Measurements from ENCODE around the gene CCZ1.
"Not testable (repeated sequence)": the region's sequence is repeated elsewhere in the genome, so short reads cannot be mapped to it uniquely, and the experiment has no call there.

CCZ1 gene

GRCh38 chr7:5898480-5899224 lies at the start of gene CCZ1:
TSS of gene CCZ1 (plus strand) at chr7:5898733. CDS start at chr7:5898800, 67 bp downstream.
- DNase-seq (ENCODE audit: low read depth in 1 of 2, low spot score in 1 of 2) = peak; percentile 10 to 58

- DNase-seq (ENCODE audit: low read depth in 1 of 2, low spot score in 1 of 2) = no peak
Measured at GRCh38 chr7:5850944-5851343, 47.6 kb upstream of the CCZ1 start.

GRCh38 chr7:5854738-5855137 lies 43.8 kb upstream of the CCZ1 start:
- no peak for DNase-seq (ENCODE audit: low read depth in 1 of 2, low spot score in 1 of 2)

GRCh38 chr7:5857041-5857575 lies 41.4 kb upstream of the CCZ1 start:
- DNase-seq (ENCODE audit: low read depth in 1 of 2, low spot score in 1 of 2) = not testable (repeated sequence)

GRCh38 chr7:5858494-5858893 lies 40.0 kb upstream of the CCZ1 start:
- DNase-seq (ENCODE audit: low read depth in 1 of 2, low spot score in 1 of 2) = peak; percentile 24 to 27

GRCh38 chr7:5861281-5861680 lies 37.3 kb upstream of the CCZ1 start:
- DNase-seq (ENCODE audit: low read depth in 1 of 2, low spot score in 1 of 2) = not testable (repeated sequence)

GRCh38 chr7:5862753-5863366 lies 35.7 kb upstream of the CCZ1 start:
- DNase-seq (ENCODE audit: low read depth in 1 of 2, low spot score in 1 of 2) = not testable (repeated sequence)

- not testable (repeated sequence) for DNase-seq (ENCODE audit: low read depth in 1 of 2, low spot score in 1 of 2)
Measured at GRCh38 chr7:5865279-5865931, 33.1 kb upstream of the CCZ1 start.

GRCh38 chr7:5867060-5867459 lies 31.5 kb upstream of the CCZ1 start:
- no peak for DNase-seq (ENCODE audit: low read depth in 1 of 2, low spot score in 1 of 2)

GRCh38 chr7:5868928-5869341 lies 29.6 kb upstream of the CCZ1 start:
- not testable (repeated sequence) for DNase-seq (ENCODE audit: low read depth in 1 of 2, low spot score in 1 of 2)

- no peak for DNase-seq (ENCODE audit: low read depth in 1 of 2, low spot score in 1 of 2)
Measured at GRCh38 chr7:5869691-5870090, 28.8 kb upstream of the CCZ1 start.

GRCh38 chr7:5870311-5870710 lies 28.2 kb upstream of the CCZ1 start:
- DNase-seq (ENCODE audit: low read depth in 1 of 2, low spot score in 1 of 2) = no peak

GRCh38 chr7:5872326-5872725 lies 26.2 kb upstream of the CCZ1 start:
- DNase-seq (ENCODE audit: low read depth in 1 of 2, low spot score in 1 of 2) = no peak

GRCh38 chr7:5879591-5879990 lies 18.9 kb upstream of the CCZ1 start:
- not testable (repeated sequence) for DNase-seq (ENCODE audit: low read depth in 1 of 2, low spot score in 1 of 2)

GRCh38 chr7:5880106-5880505 lies 18.4 kb upstream of the CCZ1 start:
- not testable (repeated sequence) for DNase-seq (ENCODE audit: low read depth in 1 of 2, low spot score in 1 of 2)

- DNase-seq (ENCODE audit: low read depth in 1 of 2, low spot score in 1 of 2) = not testable (repeated sequence)
Measured at GRCh38 chr7:5884431-5884830, 14.1 kb upstream of the CCZ1 start.

GRCh38 chr7:5888021-5888420 lies 10.5 kb upstream of the CCZ1 start:
- DNase-seq (ENCODE audit: low read depth in 1 of 2, low spot score in 1 of 2) = not testable (repeated sequence)

GRCh38 chr7:5890244-5890643 lies 8.3 kb upstream of the CCZ1 start:
- DNase-seq (ENCODE audit: low read depth in 1 of 2, low spot score in 1 of 2) = not testable (repeated sequence)

- no peak for DNase-seq (ENCODE audit: low read depth in 1 of 2, low spot score in 1 of 2)
Measured at GRCh38 chr7:5892498-5892897, 6.0 kb upstream of the CCZ1 start.

GRCh38 chr7:5897369-5897919 lies 1.1 kb upstream of the CCZ1 start:
- not testable (repeated sequence) for DNase-seq (ENCODE audit: low read depth in 1 of 2, low spot score in 1 of 2)

GRCh38 chr7:5903002-5903401 lies 4.5 kb downstream of the CCZ1 start:
- DNase-seq (ENCODE audit: low read depth in 1 of 2, low spot score in 1 of 2) = not testable (repeated sequence)
